Breast epithelium (tissue), 3 donors: ENCODE results near the gene KLF3.

Experiments
- CTCF ChIP-seq, 3 donors: fragments of 450-650 bp; IDR thresholded peaks; one replicate each; pipeline ENCODE4 v1.5.1; 2016 to 2017; ENCODE audit warnings: antibody characterized with exemption in 3 of 3, mild to moderate bottlenecking in 3 of 3, moderate library complexity in 3 of 3
- POLR2A ChIP-seq: fragments of 450-650 bp; IDR thresholded peaks from one replicate; pipeline ENCODE4 v1.6.1; 2016; ENCODE audit warnings: antibody characterized with exemption, mild to moderate bottlenecking, moderate library complexity

- TF ChIP-seq CTCF (IDR thresholded peaks at IDR 0.05) (no peak), POLR2A (no peak)
Measured at GRCh38 chr4:38695809-38696208, 31.8 kb downstream of the KLF3 start.
